22Rv1 (cell line): ENCODE results near the gene CNGB1.

Experiments
- CTCF ChIP-seq: fragments of 450-650 bp; IDR thresholded peaks from 2 replicates; pipeline ENCODE4 v1.5.1; 2017; ENCODE audit warnings: mild to moderate bottlenecking
- ZFX ChIP-seq: fragments of 450-650 bp; IDR thresholded peaks from 2 replicates; pipeline ENCODE4 v1.6.1; 2017; ENCODE audit warnings: antibody characterized with exemption, borderline replicate concordance

GRCh38 chr16:57876210-57876609, 94.7 kb downstream of the CNGB1 start:
- TF ChIP-seq CTCF (no peak), ZFX (no peak)
